ENCODE results near the gene RFWD3.

RFWD3 gene

DNA sequence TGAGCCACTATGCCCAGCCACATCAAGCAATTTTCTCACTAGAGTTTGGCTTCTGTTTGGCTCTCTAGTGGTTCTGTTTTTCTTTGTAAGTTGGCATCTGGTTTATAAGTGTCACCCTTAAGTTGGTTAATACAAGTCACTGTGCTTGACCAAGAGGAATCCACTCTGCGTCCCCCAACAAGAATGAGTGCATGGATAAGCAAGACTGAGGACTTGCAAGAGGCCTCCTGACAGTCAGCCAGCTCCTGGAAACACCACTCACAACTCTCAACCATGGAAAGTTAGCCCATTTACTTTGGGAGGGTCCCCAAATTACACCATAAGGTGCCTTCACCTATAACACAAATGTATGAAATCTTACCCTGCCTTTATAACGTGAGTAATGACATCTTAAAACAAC, 7.6 kb downstream of the RFWD3 start:
- TF ChIP-seq, protein P1, sequence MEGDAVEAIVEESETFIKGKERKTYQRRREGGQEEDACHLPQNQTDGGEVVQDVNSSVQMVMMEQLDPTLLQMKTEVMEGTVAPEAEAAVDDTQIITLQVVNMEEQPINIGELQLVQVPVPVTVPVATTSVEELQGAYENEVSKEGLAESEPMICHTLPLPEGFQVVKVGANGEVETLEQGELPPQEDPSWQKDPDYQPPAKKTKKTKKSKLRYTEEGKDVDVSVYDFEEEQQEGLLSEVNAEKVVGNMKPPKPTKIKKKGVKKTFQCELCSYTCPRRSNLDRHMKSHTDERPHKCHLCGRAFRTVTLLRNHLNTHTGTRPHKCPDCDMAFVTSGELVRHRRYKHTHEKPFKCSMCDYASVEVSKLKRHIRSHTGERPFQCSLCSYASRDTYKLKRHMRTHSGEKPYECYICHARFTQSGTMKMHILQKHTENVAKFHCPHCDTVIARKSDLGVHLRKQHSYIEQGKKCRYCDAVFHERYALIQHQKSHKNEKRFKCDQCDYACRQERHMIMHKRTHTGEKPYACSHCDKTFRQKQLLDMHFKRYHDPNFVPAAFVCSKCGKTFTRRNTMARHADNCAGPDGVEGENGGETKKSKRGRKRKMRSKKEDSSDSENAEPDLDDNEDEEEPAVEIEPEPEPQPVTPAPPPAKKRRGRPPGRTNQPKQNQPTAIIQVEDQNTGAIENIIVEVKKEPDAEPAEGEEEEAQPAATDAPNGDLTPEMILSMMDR (IDR thresholded peaks at IDR 0.05) = no peak

DNA sequence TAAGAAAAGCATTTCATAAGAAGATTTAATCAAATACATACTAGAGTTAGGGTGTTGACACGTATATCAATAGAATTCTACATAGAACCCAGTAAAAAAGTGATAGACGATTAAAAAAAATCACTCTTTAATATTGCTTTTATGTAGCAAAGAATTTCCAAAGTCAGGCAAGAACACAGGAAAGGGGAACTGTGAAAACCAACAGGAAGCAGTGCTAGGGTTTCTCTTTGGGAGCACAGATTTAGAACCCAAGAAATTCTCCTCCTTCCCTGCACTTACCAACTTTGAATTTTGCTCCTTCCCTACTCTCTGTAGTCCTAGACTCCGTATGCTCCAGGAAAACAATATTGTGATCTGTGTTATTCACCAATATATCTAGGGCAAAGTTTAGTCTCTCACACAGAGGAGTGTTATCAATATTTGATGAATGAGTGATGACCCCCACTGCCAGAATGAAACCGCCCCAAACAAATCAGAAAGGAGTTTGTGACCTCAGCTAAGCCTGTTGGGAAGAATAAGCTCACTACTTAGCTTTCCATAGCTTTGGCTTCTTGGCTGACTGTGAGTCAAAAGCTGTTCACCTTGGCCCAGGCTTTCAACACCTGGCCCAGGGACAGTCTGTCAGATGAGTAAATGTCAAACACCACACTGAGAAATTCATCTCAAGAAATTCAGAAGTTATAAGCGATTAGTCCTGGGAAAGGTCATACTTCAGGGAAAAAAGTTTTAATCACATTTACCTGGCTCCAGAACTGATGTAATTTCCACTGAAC, 8.6 kb downstream of the RFWD3 start:
- TF ChIP-seq, protein P1 (IDR thresholded peaks at IDR 0.05) = no peak

DNA sequence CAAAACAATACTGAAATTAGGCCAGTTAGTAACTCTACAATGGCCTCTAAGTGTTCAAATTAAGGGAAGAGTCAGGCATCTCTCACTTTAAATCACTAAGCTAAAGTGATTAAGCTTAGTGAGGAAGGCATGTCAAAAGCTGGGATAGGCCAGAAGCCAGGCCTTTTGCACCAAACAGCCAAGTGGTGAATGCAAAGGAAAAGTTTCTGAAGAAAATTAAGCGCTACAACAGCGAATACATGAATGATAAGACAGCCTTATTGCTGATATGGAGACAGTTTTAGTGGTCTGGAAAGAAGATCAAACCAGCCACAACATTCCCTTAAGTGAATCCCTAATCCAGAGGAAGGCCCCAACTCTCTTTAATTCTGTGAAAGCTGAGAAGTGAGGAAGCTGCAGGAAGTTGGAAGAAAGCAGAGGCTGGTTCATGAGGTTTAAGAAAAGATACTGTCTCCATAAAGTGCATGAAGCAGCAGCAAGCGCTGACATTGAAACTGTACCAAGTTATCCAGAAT, 12.1 kb downstream of the RFWD3 start:
- TF ChIP-seq, protein P1 (IDR thresholded peaks at IDR 0.05) = no peak

DNA sequence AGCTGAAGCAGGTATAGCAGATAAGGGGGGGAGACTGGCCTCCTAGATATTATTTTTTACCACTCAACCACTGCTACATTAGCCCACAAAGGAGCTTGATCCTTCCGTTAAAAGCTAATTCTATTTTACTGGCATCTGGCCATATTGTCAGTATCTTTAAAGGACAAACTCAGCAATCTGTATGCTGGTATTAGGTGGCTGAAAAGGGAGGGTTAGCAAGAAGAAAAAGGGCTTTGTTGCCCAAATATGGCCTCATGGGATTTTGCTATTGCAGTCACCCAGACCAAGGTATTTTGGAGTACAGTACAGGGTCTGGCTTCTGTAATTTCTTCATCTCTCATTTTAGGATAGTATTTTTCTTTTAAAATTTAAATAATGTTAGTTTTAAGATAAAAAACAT, 14.4 kb downstream of the RFWD3 start:
- TF ChIP-seq, protein P1 (IDR thresholded peaks at IDR 0.05) = no peak

DNA sequence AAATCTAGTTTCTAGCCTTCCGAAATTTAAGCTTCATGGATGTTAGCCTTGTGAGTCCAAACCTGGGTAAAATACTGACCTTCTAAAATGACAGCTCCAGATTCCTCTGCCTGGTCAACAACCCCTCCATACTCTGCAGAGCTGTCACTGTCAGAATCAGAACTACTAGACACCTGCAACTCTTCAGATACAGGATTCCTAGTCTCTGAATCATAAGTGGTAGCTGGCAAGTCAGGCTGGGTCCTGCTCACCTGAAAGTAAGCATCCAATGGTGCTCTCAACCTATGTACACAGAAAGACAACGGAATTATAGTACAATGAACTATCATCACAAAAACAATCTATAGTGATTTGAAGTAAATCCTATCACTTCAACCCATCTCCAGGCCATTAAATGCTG, 14.8 kb downstream of the RFWD3 start:
- TF ChIP-seq, protein P1 (IDR thresholded peaks at IDR 0.05) = no peak

DNA sequence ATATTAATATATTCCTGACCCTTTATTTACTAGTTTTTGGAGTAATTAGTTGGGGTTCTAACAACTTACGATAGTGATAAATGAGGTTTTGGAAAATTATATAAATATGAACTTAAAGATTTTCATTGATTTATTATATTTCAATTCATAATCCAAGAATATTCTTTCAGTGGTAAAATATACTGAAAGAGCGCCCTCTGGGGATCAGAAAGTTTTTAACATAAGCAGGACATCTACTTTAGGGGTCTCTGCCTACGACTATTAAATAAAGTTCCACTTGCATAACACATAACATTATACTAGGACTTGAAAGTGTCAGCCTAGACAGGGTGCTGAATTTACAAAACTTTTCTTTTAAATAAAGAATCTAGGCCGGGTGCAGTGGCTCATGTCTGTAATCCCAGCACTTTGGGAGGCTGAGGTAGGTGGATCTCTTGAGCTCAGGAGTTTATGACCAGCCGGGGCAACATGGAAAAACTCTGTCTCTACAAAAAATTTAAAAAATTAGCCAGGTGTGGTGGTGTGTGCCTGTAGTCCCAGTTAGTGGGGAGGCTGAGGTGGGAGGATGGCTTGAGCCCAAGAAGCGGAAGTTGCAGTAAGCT, 15.6 kb downstream of the RFWD3 start:
- TF ChIP-seq, protein P1 (IDR thresholded peaks at IDR 0.05) = peak; percentile 74

DNA sequence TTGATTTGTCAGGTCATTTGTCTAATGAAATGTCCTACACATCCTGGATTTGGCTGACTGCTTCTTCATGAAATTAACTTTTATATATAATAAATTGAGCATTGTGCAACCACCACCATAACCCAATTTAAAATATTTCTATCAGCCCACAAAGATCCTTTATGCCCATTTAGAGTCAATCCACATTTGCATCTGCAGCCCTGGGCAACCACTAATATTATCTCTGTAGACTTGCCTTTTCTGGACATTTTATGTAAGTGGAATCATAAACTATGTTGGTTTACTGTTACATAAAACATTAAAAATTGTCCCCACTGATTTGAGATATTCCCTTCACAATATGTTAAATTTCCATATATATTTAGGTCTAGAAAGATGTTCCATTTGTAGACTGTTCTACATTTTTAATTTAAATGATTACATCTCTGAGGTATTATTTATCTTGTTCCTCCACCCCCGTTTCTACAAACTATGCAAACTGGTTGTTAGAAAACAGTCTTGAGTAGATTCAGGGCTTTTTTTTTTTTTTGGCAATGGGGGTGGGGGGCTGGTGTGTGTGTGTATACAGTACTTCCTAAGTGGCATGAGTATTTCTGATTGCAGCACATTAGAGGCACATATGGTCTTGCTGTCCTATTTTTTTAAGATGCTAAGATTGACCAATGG, 16.7 kb downstream of the RFWD3 start:
- TF ChIP-seq, protein P1 (IDR thresholded peaks at IDR 0.05) = no peak

Measured in LNCAP (cell line).